GM18502 (cell line): ENCODE results near the gene RGS1.

ENCODE experiments used
- ATAC-seq: cut with Tn5 transposase; IDR thresholded peaks from one replicate; pipeline ENCODE4 v1.9.1; 2021; ENCODE audit warnings: mild to moderate bottlenecking; ENCODE audit not compliant: unreplicated experiment, poor library complexity

RGS1 gene

GRCh38 chr1:192579010-192579738 lies 3.6 kb downstream of the RGS1 start:
- ATAC-seq, result peak; percentile 34

DNA sequence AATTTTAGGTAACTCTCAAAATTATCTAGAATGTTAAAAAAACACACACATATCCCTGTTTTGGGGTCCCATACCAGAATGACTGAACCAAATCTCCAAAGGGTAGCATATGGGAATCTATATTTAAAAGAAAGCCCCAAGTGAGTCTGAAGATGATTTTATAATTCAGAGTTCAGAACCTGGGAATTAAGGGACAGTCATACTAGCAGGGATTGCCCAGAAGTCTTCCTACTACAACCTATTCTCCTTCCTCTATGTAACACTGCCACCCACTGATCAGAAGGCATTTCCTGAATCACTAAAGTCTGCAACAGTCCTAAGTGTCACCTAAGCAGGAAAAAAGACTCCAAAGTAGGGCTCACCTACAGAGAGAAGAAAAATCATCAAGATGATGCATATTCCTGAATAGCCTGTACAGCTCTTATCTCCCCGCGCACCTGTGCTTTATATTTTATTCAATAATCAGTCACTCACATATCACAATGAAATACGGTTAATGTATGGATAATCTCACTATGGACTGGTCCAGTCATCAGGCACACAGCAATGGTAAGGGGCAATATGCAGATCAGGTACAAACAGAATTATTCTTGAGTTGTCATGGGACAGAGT lies 4.9 kb downstream of the RGS1 start:
- ATAC-seq, result peak; percentile 29

DNA sequence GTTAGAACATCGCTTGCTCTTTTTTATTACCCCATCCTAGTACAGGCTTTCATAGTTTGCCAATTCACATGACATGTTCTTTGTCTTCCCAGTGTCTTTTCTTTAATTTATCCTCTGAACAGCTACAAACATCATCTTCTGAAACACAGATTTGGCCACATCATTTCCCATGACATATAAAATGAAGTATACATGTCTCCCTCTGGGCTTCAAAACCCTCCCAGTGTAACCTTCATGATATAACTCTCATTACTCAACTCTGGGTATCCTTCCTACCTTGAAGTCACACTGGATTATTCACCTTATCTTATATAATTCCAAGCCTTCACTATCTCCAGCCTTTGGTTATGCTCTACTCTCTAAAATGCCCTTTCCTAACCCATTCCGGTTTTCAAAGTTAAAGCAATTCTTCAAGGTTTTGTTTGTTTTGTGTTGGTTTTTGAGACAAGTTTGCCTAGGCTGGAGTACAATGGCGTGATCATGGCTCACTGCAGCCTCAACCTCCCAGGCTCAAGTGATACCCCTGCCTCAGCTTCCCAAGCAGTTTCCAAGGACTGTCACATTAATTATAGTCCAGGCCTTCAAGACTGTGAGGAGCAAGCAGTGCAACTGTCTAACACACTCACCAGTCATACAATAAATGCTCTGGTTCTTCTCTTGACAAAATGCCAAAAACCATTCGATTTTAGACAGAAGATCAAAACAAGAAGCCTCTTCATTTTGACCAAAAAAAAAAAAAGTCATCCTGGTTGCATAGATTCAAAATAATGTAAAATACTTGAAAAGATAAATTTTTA lies 5.8 kb downstream of the RGS1 start:
- peak; percentile 2 for ATAC-seq

DNA sequence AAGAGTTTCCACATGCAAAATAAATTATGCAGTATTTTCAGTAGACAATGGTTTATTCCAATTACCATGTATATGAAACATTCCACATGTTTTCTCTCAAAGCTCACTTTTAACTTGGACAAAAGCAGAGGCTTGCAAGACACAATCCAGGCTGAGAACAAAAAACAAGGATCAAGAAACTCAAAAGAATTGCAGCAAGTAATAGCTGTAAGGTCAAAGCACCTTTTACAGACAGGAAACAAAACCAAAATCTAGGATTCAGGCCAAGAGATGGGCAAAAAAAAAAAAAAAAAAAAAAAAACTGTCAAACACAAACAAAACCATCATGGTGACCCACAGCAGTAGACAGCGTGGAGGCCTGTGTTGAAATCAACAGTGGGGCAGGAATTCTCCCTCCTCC lies 9.3 kb downstream of the RGS1 start:
- no peak for ATAC-seq

- no peak for ATAC-seq
Observed at GRCh38 chr1:192587386-192588266, 12.1 kb downstream of the RGS1 start.

- no peak for ATAC-seq
Observed at GRCh38 chr1:192588546-192588945, 13.0 kb downstream of the RGS1 start.

DNA sequence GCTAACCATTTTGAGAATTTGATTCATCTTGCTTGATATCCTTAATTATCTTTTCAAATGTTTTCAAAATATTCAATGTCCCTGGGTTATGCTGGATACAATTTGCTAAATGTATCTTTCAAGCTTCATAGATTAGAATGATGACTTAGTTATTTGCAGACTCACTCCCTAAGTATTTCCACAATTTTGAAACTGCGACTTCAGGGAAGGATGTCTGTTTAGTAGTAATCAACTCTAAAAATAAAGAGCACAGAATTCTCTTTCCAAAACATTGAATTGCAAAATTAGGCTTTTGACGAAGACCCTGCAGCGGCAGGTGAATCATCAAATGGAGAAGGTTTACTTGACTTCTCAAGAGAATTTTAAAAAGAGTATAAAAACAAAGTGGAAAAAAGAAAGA lies 14.2 kb downstream of the RGS1 start:
- ATAC-seq, result no peak

DNA sequence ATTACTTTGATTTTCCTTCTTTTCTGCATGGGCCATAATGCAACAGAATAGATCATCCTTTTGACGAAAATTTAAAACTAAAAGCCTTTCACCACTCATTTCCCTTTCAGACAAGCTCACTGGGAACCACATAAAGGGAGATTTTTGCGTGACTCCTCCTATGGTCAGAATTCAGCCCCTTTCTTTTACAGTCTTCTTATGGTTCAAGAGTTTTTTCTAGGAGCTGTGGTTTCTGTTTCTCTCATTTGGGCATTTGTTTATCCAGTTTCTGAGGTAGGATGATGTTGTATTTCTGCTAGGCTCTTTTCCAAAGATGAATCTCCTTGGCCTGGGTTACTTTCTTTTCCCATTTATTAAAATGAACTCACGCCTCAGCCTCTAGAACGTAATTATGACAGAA lies 16.9 kb downstream of the RGS1 start:
- no peak for ATAC-seq

DNA sequence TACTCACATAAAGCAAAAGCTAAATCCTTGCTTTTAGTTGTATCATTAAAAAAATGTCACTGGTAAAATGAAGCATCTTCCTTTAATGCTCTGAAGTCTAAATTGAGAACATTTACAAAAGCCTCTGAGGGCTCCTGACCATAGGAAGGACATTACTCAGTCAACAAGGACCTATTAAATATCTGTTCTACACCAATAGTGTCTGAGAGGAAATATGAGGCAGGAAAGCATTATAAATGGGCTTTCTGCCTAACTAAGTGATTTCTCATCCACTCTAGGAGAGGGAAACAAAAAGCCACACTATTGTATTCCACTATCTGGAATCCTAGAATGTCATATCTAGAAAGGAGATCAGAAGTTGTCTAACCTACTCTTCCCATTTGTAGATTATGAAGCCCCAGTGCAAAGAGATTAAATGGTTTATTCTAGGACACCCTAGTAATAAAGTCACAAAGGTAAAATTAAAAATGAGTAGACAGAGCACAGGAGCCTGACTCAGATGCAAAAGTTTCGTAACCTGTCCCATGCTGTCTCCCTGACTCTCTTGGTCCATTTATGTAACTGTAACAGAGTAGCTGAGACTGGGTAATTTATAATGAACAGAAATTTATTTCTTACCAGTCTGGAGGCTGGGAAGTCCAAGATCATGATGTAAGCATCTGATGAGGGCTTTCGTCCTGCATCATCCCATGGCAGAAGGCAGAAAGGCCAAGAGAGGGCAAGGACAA lies 17.6 kb downstream of the RGS1 start:
- ATAC-seq, result no peak

DNA sequence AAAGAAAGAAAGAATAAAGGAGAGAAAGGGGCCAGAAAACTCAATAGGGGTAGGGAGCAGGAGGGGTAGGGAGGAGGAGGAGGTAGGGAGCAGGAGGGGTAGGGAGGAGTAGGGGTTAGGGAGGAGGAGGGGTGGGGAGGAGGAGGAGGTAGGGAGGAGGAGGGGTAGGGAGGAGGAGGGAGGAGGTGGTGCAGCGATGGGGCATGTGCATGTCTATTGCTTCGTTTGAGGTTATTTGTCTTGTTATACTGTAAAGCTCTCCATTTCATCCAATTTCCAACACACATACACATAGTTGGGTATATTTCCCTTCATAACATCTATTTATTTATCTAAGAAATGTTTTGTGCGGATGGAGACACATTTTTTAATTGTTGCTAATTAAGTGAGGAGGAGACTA lies 19.7 kb downstream of the RGS1 start:
- no peak for ATAC-seq

DNA sequence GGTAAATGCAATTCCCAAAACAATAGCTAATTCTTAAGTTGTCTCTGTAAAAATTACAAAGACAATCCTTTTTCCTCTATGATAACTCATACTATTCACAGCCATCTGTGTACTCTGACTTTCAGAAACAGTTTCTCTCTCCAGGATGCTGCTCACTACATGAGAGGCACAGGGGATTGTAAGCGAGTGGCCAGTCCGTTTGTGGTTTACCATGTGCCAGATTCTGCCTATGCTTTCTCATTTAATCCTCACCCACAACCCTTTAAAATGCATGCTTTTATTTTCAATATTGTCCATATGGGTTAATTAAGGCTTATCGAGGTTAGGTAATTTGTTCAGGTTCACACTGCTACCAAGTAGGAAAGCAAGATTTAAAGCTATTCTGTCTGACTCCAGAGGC lies 23.0 kb downstream of the RGS1 start:
- no peak for ATAC-seq

- no peak for ATAC-seq
Observed at GRCh38 chr1:192600275-192600674, 24.7 kb downstream of the RGS1 start.

DNA sequence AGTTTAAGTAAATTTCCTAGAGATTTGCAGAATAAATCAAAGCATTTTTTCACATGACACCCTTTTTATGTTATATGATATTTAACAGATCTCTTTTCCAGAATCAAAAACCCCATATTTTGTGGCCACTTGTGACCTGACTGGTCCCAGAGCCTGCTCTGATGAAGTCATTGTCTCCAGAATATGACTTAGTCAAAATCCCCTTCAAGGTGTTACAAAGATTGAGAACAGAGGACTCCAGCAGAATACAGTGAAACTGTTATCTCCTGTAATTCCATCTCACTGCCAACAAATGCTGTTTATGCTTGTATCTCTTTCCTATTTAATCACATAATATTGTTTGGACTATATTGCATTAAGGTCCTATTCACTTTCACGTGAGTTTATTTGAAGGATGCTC lies 25.6 kb downstream of the RGS1 start:
- peak; percentile 68 for ATAC-seq

GRCh38 chr1:192601567-192601966 lies 26.0 kb downstream of the RGS1 start:
- ATAC-seq, result peak; percentile 42

- no peak for ATAC-seq
Observed at GRCh38 chr1:192602757-192603156, 27.2 kb downstream of the RGS1 start.

GRCh38 chr1:192603218-192603787 lies 27.7 kb downstream of the RGS1 start:
- ATAC-seq, result no peak

DNA sequence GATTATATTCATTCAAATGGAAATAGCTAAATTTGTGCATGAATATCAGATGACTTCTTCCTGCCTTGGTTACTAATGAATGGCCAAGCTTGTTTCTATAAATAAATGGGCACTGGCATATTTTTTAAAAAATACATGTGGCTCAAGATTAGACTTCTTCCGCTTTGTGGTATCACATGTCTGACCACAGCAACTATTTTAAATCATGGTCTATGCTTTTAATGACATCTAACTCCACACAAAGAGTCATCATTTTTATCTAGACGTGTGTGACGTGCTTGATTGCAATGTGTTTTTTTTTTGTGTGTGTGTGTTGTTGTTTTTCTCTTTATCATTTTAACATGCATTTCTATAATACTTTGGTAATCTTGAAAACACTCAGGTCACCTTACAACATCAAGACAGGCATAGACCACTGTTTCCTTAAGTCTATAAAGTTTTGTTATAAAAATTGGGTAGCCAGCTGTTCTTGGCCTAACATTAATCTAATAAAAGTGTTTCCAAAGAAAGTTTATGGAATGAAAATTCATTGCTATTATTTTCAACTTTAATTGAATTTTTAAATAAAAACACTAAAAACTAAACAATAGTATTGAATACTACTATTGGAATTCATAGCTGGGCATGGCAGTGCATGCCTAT lies 29.5 kb downstream of the RGS1 start:
- peak; percentile 32 for ATAC-seq

GRCh38 chr1:192608671-192609070 lies 33.1 kb downstream of the RGS1 start:
- no peak for ATAC-seq
